Ovary (tissue), 9 donors: Measurements from ENCODE around the gene GOLGA6L10. TPM values are rescaled to one million over a fixed set of nuclear protein-coding genes. Genes with fewer than 3 reads are reported as not detected.
"Not testable (repeated sequence)": the region's sequence is repeated elsewhere in the genome, so short reads cannot be mapped to it uniquely, and the experiment has no call there.

ENCODE experiments used
- DNase-seq, 5 donors: peaks; one replicate each; pipeline ENCODE4 v3.0.0-alpha.2; 2019 to 2020
- H3K27ac ChIP-seq, 2 donors: fragments of 200-600 bp; one replicate each; pipeline versions ENCODE4 v1.5.1 to v1.8.0; 2019 to 2022
- H3K27me3 ChIP-seq: fragments of 200-600 bp; one replicate; pipeline ENCODE4 v1.8.0; 2022
- H3K36me3 ChIP-seq: fragments of 200-600 bp; sonication (generic); one replicate; pipeline ENCODE4 v1.5.1; 2019
- H3K4me1 ChIP-seq: one replicate; pipeline ENCODE4 v1.8.1; 2013; ENCODE audit warnings: mild to moderate bottlenecking, moderate library complexity; ENCODE audit not compliant: insufficient read depth
- H3K4me3 ChIP-seq: fragments of 200-600 bp; sonication (generic); one replicate; pipeline ENCODE4 v1.5.1; 2017
- H3K9me3 ChIP-seq, 2 donors: fragments of 200-600 bp in 1 of 2; sonication (generic) in 1 of 2; one replicate each; pipeline versions ENCODE4 v1.5.1 to v1.8.1; 2013 to 2019; ENCODE audit warnings: mild to moderate bottlenecking in 1 of 2, moderate library complexity in 1 of 2
- CTCF ChIP-seq, 3 donors: fragments of 450-650 bp in 2 of 3; fragments of 200-600 bp in 1 of 3; IDR thresholded peaks; one replicate each; pipeline versions ENCODE4 v1.5.1 to v1.8.0; 2016 to 2022; ENCODE audit warnings: antibody characterized with exemption in 3 of 3, mild to moderate bottlenecking in 1 of 3
- EP300 ChIP-seq: sonication (generic); formaldehyde crosslinking; IDR thresholded peaks from one replicate; pipeline ENCODE4 v1.6.1; 2017; ENCODE audit warnings: antibody characterized with exemption
- POLR2A ChIP-seq: fragments of 450-650 bp; IDR thresholded peaks from one replicate; pipeline ENCODE4 v1.6.1; 2017; ENCODE audit warnings: antibody characterized with exemption, mild to moderate bottlenecking, moderate library complexity
- WGBS, 3 donors: extraction: QIAGEN DNeasy Blood & Tissue Kit in 1 of 3; methylation state at CpG; one replicate each; pipeline versions ENCODE4 v1.1.5 to v1.1.7; 2013 to 2017; 5-methylcytosine and 5-hydroxymethylcytosine counted together
- intact Hi-C, 4 donors: fragments of 100-400 bp; cut with DNase I; formaldehyde crosslinking; loops; one replicate each; pipeline versions ENCODE4 v1.11.0 to v1.15.1; 2022 to 2023
- polyA plus RNA-seq, 2 donors: library from polyadenylated mRNA; stranded (reverse); fragments of 200-250 nt in 1 of 2; fragments of 350-450 nt in 1 of 2; fragmentation: Illumina TruSeq in 1 of 2; extraction: RNeasy Lipid Tissue Mini Kit (QIAGEN cat#74804) in 1 of 2; gene quantifications; one replicate each; pipeline ENCODE4 v1.2.3, GENCODE V29; 2013 to 2014
- total RNA-seq, 7 donors: library from RNA; depleted of rRNA in 2 of 7; stranded (reverse); fragments of >200 nt in 2 of 7; fragmentation: NEBNext Ultra II Directional in 3 of 7; extraction: Animal tissue kit (Norgen Biotek cat#: 25700) in 3 of 7; gene quantifications; one replicate each; pipeline versions ENCODE4 v1.1.0 to v1.2.4, GENCODE V29; 2016 to 2023
- donor health status: DM: no; HTN: no; CAD: no; lungs with moderate emphysema.
- donor health status: DM: no; HTN: no; CAD: no.
- donor health status: Bipolar disorder and iron deficiency.
- donor health status: DM: yes; HTN: yes; CAD: no.
- donor health status: DM: no; HTN: no; CAD: no.
- donor health status: DM: yes; HTN: yes; CAD: no.

The GOLGA6L10 gene
- total and polyA plus RNA-seq, 9 donors, result 0.43 to 3.3 (median 1.5) TPM

GRCh38 chr15:82381330-82381955 is 32.2 kb upstream of the GOLGA6L10 start:
- H3K4me3 ChIP-seq, H3K9me3 ChIP-seq, H3K36me3 ChIP-seq, H3K27ac ChIP-seq, H3K27me3 ChIP-seq, H3K4me1 ChIP-seq, DNase-seq, intact Hi-C loops: not testable (repeated sequence)
- WGBS, 3 donors, result 76 to 88% (median 80%) methylated on average over 10 to 11 of the region's 11 CpGs

GRCh38 chr15:82379552-82379951 is 30.3 kb upstream of the GOLGA6L10 start:
- H3K4me3 ChIP-seq, H3K9me3 ChIP-seq, H3K27ac ChIP-seq, H3K4me1 ChIP-seq, H3K36me3 ChIP-seq, DNase-seq, H3K27me3 ChIP-seq, intact Hi-C loops: not testable (repeated sequence)
- 89 to 96% (median 90%) methylated on average over 6 of the region's 6 CpGs for WGBS, 3 donors

GRCh38 chr15:82373661-82374060 is 24.4 kb upstream of the GOLGA6L10 start:
- H3K4me1 ChIP-seq, DNase-seq, H3K27me3 ChIP-seq, H3K4me3 ChIP-seq, H3K9me3 ChIP-seq, H3K36me3 ChIP-seq, intact Hi-C loops, H3K27ac ChIP-seq: not testable (repeated sequence)
- 40 to 43% (median 43%) methylated on average over 2 of the region's 2 CpGs for WGBS, 3 donors

- intact Hi-C loops, result no loop called here
- WGBS, 3 donors, result 92 to 96% (median 93%) methylated on average over 3 of the region's 3 CpGs
- TF ChIP-seq EP300, result no peak
- no peak for TF ChIP-seq POLR2A
- no peak for TF ChIP-seq CTCF (IDR thresholded peaks at IDR 0.05)
These were observed 22.4 kb upstream of the GOLGA6L10 start for GRCh38 chr15:82371656-82372055.

GRCh38 chr15:82367790-82368189 is 18.5 kb upstream of the GOLGA6L10 start:
- H3K9me3 ChIP-seq, H3K27ac ChIP-seq, DNase-seq, H3K36me3 ChIP-seq, intact Hi-C loops, H3K4me3 ChIP-seq, H3K27me3 ChIP-seq, H3K4me1 ChIP-seq: not testable (repeated sequence)
- WGBS, 3 donors, result 51 to 73% (median 65%) methylated on average over 2 of the region's 3 CpGs

More at GRCh38 chr15:82371656-82372055, 22.4 kb upstream of the GOLGA6L10 start:
- Histone ChIP-seq H3K27ac (no peak overlapping the region), H3K9me3 (no peaks in the 10 kb centered on the region), H3K4me1 (no peaks in the 10 kb centered on the region), H3K36me3 (no peaks in the 10 kb centered on the region), H3K27me3 (no peaks in the 10 kb centered on the region), H3K4me3 (no peak overlapping the region)
- DNase-seq, result no peak

GRCh38 chr15:82365692-82366323 is 16.5 kb upstream of the GOLGA6L10 start:
- H3K36me3 ChIP-seq, intact Hi-C loops, H3K4me3 ChIP-seq, H3K4me1 ChIP-seq, H3K27me3 ChIP-seq, H3K27ac ChIP-seq, H3K9me3 ChIP-seq: not testable (repeated sequence)
- WGBS, 3 donors, result 0% methylated on average over 2 of the region's 6 CpGs
- DNase-seq, result peak in 3 of 5 donors; percentile 24 to 43 (median 24)

GRCh38 chr15:82364548-82364947 is 15.3 kb upstream of the GOLGA6L10 start:
- H3K27me3 ChIP-seq, H3K4me3 ChIP-seq, DNase-seq, intact Hi-C loops, H3K9me3 ChIP-seq, H3K4me1 ChIP-seq, H3K27ac ChIP-seq, H3K36me3 ChIP-seq: not testable (repeated sequence)
- WGBS, 3 donors, result 85% methylated on average over 1 of the region's 3 CpGs; no CpG with 5 or more reads in 2 of the 3 donors

GRCh38 chr15:82362790-82363189 is 13.5 kb upstream of the GOLGA6L10 start:
- WGBS, 3 donors, result no CpG with 5 or more reads among the region's 3 CpGs
- H3K4me1 ChIP-seq, DNase-seq, H3K9me3 ChIP-seq, intact Hi-C loops, H3K27ac ChIP-seq, H3K27me3 ChIP-seq, H3K4me3 ChIP-seq, H3K36me3 ChIP-seq: not testable (repeated sequence)

GRCh38 chr15:82360618-82361017 is 11.3 kb upstream of the GOLGA6L10 start:
- H3K4me1 ChIP-seq, DNase-seq, H3K27ac ChIP-seq, H3K27me3 ChIP-seq, H3K36me3 ChIP-seq, H3K4me3 ChIP-seq, intact Hi-C loops, H3K9me3 ChIP-seq: not testable (repeated sequence)
- 57 to 83% methylated on average over 1 of the region's 7 CpGs; no CpG with 5 or more reads in 1 of the 3 donors for WGBS, 3 donors

- H3K27ac ChIP-seq, H3K4me3 ChIP-seq, intact Hi-C loops, H3K4me1 ChIP-seq, H3K27me3 ChIP-seq, DNase-seq, H3K36me3 ChIP-seq, H3K9me3 ChIP-seq: not testable (repeated sequence)
- WGBS, 3 donors, result no CpG with 5 or more reads among the region's 48 CpGs
These were observed 5.8 kb upstream of the GOLGA6L10 start for GRCh38 chr15:82355055-82355454.

- H3K4me1 ChIP-seq, result not testable (repeated sequence)
These were observed 5.3 kb upstream of the GOLGA6L10 start for GRCh38 chr15:82354546-82354945.

More at GRCh38 chr15:82354546-82354945, 5.3 kb upstream of the GOLGA6L10 start:
- H3K9me3 ChIP-seq, H3K27me3 ChIP-seq, H3K27ac ChIP-seq, DNase-seq, intact Hi-C loops, H3K36me3 ChIP-seq: not testable (repeated sequence)
- 1 to 8% (median 2%) methylated on average over 5 to 8 of the region's 12 CpGs for WGBS, 3 donors
- H3K4me3 ChIP-seq, result peak overlapping the region; percentile 29
